Activated T-cell treated with anti-CD3 and anti-CD28 coated beads, Interleukin-2, amount 50 U/mL, for 4 hours (primary cell): ENCODE data around the gene COMP. TPM values are rescaled to one million over a fixed set of nuclear protein-coding genes. Genes with fewer than 3 reads are reported as not detected.
"Not testable (repeated sequence)": the region's sequence is repeated elsewhere in the genome, so short reads cannot be mapped to it uniquely, and the experiment has no call there.

Experiments
- ATAC-seq, 2 donors: fragments of 200-7000 bp; cut with Tn5 transposase; one replicate each; pipeline ENCODE4 v1.10.0; 2021
- DNase-seq: peaks from one replicate; pipeline ENCODE4 v3.0.0-alpha.2; 2020
- H3K27me3 Mint-ChIP-seq: one replicate; pipeline ENCODE4 v1.8.0; 2021; ENCODE audit warnings: low read depth, mixed read lengths
- H3K36me3 Mint-ChIP-seq: one replicate; pipeline ENCODE4 v1.8.0; 2022; ENCODE audit warnings: mixed read lengths; ENCODE audit not compliant: insufficient read depth
- H3K4me1 Mint-ChIP-seq: one replicate; pipeline ENCODE4 v1.8.0; 2021; ENCODE audit warnings: low read depth, mixed read lengths
- H3K4me3 Mint-ChIP-seq: one replicate; pipeline ENCODE4 v1.8.0; 2021; ENCODE audit warnings: mild to moderate bottlenecking, moderate library complexity, mixed read lengths
- H3K9me3 Mint-ChIP-seq: one replicate; pipeline ENCODE4 v1.8.0; 2021; ENCODE audit warnings: mixed read lengths
- total RNA-seq, 3 donors: library from RNA; stranded (reverse); gene quantifications; one replicate each; pipeline ENCODE4 v1.2.1, GENCODE V29; 2021

Gene COMP
- total RNA-seq, 3 donors from 2014 or later, result not detected

DNA sequence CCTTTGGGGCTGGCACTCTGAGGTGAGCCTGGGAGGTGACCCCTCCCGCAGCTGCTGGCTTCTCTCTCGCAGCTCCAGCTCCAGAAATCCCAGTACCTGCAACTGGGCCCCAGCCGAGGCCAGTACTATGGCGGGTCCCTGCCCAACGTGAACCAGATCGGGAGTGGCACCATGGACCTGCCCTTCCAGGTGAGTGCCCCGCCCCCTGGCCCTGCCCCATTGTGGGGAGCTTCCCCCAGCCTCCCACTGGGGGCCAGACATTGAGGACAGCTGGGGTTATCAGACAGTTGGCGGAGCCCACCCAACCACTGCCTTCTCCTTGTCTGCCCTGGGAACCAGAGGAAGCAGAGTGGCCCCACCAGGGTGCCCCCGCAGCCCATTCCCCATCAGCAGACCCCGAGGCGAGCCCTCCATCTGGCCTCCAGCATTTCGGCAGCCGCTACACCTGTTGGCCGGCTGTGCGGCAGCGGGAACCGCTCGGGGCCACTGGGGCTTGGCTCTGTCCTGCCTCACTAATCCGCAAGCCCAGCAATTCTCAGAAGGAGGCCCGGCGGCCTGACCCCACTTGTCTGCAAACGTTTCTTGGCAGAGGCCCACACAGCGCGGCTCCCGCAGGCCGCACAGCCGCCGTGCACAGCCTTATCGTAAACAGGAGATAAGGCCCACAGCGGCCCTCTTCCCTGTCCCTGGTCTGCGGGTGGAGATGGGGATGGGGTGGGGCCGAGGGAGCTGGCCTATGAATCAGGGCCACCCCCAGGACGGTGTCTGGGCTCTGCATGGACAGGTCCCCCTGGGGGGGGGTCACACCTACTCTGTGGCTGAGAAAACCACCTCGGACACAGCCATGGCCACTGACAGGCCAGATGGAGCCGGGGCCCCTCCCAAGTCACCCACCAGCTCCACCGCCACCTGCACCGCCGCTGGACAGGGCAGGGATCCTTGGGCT is 48.0 kb downstream of the COMP start:
- DNase-seq (no peak), ATAC-seq (no peak)
- Mint-ChIP-seq H3K36me3 (no peaks in the 10 kb centered on the region), H3K4me1 (no peaks in the 10 kb centered on the region), H3K4me3 (no peak overlapping the region), H3K9me3 (no peaks in the 10 kb centered on the region), H3K27me3 (no peaks in the 10 kb centered on the region)

DNA sequence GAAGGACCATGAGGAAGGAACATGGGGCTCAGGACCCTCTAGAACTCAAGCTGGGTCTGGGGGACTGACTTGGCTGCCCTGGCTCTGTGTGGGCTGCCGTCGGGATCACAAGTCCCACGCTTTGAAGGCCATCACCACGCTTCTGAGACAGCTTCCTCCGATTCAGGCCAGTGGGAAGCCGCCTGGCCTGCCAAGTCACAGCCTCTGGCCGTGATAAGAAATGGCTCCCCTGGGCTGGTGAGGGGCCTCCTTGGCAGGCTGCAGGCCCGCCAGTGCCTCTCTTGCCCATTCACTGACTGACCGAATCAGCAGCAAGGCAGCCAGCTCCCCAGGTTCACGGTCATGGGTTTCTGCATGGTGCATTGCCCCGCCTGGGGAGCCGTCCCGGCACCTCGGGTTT is 48.8 kb downstream of the COMP start:
- no peak for ATAC-seq
- no peak overlapping the region for H3K4me3 Mint-ChIP-seq
- H3K9me3 Mint-ChIP-seq, result no peaks in the 10 kb centered on the region
- no peak for DNase-seq
- no peaks in the 10 kb centered on the region for H3K36me3 Mint-ChIP-seq
- H3K4me1 Mint-ChIP-seq, result peaks cover 2% of the 10 kb centered on the region
- no peaks in the 10 kb centered on the region for H3K27me3 Mint-ChIP-seq

DNA sequence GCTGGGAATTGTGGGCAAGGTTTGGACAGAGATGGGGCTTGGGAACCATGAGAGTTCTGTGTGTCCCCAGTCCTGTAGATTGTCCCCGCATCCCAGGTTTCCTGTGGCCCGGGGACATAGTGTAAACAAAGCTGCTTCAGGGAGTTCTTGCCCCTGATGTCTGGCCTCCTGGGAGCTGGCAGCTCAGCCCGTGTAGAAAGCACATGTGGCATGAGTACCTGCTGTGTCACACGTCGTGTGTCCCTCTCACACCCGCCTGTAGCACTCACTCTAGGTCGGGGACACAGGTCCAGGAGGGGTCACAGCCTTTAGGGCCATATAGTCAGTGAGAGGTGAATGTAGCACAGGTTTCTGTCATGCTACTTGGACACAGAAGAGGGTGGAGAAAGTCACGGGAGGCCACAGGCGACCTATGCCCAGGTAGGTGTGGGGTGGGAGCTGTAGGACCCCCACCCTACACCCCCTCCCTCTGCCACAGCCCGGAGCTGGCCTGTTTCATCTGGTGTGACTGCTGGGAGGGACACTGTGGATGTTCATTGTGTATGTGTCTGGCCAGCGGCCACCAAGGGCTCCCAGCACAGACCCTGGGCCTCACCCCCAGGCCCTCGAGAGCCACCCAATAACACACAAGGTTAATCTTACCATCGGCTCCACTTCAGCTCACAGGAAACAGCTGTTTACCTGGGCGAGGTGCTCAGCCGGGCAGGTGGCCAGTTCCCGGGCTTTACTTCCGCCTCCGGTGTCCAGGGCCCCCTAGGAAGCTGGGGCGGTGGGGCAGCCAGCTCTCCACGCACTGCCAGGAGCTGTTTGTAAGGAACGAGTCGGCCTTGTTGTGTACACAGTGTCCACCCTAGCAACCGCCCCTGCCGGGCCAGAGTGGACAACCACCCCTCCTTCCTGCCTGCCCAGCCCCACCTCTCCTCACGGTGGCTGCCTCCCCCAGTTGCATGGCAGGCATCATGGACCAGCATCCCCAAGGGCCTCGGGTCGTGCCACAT is 49.7 kb downstream of the COMP start:
- Mint-ChIP-seq H3K4me1 (peaks cover 2% of the 10 kb centered on the region), H3K9me3 (no peaks in the 10 kb centered on the region), H3K4me3 (no peak overlapping the region), H3K36me3 (no peaks in the 10 kb centered on the region), H3K27me3 (no peaks in the 10 kb centered on the region)
- DNase-seq, result no peak
- no peak for ATAC-seq

DNA sequence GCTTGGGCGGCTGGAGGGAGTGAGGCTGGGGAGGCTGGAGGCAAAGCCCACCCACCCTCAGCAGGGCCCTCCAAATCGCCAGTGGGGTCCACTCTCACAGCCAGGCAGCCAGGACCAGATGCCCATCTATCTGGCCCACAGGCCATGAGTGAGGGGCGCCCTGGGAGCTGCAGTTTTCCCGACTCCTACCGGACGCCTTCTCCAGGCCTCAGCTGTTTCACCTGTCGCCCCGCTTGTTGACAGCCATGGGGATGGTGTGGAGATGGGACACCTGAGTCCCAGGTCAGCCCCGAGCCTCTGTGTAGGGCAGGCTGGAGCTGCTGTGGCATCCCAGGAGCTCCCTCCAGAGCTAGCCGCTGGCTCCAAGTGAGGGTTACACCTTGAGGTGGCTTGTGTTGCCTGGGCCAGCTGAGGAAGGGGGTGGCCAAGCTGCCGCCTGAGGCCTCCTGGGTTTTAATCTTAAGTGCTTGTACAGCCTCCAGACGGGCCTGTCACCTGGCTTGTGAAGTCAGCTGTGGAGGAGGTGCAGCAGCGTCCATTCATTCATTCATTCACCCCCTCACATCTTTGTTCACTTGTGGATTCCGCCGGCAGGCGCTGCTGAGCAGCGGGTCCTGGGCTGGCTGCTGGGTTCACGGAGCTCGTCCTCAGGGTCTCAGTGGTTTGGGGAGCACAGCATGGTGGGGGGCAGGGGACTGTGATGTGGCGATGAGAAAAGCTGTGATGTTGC is 52.0 kb downstream of the COMP start:
- Mint-ChIP-seq H3K9me3 (no peaks in the 10 kb centered on the region), H3K27me3 (no peaks in the 10 kb centered on the region), H3K36me3 (no peaks in the 10 kb centered on the region), H3K4me3 (no peak overlapping the region), H3K4me1 (peaks cover 2% of the 10 kb centered on the region)
- ATAC-seq (no peak), DNase-seq (no peak)

DNA sequence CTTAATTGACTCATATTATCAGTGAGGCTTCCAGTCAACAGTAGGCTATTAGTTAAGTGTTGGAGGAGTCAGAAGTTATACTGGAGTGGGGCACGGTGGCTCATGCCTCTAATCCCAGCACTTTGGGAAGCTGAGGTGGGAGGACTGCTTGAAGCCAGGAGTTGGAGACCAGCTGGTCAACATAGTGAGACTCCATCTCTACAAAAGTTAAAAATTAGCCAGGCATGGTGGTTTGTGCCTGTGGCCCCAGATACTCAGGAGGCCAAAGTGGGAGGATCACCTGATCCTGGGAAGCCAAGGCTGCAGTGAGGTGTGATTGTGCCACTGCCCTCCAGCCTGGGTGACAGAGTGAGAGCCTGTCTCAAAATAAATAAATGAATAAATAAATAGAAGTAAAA is 53.2 kb downstream of the COMP start:
- Mint-ChIP-seq H3K36me3 (no peaks in the 10 kb centered on the region), H3K27me3 (no peaks in the 10 kb centered on the region), H3K4me3 (no peak overlapping the region), H3K9me3 (no peaks in the 10 kb centered on the region), H3K4me1 (peaks cover 2% of the 10 kb centered on the region)
- no peak for DNase-seq
- ATAC-seq, result no peak

DNA sequence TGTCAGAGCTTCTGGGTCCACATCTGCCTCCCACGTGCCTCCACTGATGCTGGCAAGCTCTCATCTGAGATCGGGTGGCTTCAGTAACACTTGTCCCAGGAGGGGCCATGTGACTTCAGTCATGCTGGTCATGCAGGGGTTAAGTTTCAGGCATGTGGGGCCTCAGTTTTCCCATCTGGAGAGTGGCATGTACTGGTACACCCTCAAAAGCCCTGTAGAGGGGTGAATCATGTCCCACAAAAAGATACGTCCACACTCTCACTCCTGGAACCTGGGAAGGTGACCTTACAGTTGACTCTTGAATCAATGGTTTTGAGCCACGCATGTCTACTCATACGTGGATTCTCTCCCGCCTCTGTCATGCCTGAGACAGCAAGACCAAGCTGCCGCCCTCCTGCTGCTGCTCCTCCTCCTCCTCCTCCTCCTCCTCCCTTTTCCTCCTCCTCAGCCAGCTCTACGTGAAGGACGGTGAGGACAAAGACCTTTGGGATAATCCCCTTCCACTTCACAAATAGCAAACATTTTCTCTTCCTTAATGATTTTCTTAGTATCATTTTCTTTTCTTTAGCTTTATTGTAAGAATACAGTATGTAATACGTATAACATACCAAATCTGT is 53.7 kb downstream of the COMP start:
- DNase-seq (no peak), ATAC-seq (no peak)
- Mint-ChIP-seq H3K4me3 (no peak overlapping the region), H3K4me1 (peaks cover 2% of the 10 kb centered on the region), H3K27me3 (no peaks in the 10 kb centered on the region), H3K9me3 (no peaks in the 10 kb centered on the region), H3K36me3 (peaks cover under 1% of the 10 kb centered on the region)

DNA sequence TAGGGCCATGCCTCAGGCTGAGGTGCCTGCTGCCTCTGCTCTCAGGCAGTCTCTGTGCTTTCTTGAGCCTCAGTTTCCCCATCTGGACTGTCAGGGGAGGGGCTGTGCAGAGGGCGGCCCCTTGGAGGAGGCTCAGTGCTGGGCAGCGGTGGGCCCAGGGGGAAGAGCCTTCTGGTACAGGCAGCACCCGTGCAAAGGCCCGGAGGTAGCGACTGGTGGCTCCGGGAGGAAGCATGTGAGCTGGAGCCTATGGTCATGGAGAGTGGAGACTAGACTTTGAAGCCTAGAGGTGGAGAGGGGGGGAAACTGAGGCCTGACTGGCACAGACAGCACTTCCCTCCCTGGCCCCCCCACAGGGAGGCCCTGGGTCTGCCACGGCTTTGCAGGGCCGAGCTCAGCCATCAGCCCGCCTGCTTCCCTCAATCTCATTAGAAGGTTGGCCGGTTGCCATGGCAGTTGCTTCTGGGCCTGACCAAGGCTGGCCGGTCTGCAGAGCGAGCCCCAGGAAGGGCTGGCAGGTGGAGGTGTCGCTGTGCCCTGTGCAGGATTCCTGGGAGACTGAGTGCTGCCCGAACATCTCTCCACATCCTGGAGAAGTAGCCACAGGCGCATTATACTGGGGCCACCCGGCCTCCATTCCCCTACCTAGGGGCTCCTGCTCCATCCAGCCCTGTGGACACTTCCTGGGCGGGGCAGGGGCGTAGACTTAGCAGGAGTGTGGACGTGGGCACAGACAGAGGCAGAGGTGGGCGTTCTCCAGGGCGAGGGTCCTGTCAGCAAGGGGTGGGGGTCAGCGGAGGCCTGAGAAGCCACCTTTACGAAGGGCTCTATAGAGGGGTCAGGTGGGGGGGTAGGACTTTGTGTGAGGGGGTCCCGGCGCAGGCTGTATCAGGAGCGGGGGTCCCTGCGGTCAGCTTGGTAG is 54.4 kb downstream of the COMP start:
- ATAC-seq (no peak), DNase-seq (no peak)
- Mint-ChIP-seq H3K9me3 (no peaks in the 10 kb centered on the region), H3K36me3 (peaks cover 3% of the 10 kb centered on the region), H3K27me3 (no peaks in the 10 kb centered on the region), H3K4me1 (peaks cover 2% of the 10 kb centered on the region), H3K4me3 (no peak overlapping the region)

DNA sequence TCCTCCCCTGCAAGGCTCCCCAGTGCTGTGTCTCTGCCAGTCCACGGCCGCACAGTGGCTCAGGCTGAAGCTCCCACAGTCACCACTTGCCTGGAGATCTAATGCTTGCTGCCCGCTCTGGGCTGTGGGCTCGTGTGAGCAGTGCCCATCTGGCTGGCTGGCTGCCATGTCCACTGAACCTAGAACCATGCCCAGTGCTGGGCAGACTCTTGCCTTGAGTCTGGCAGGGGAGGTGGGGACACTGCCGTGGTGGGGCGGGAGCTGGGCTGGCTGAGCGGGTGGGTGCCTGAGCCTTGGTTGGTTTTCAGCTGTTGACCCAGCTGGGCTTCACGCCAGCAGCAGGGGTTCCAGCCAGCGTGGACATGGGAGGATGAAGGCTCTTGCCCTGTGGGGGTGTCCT is 55.4 kb downstream of the COMP start:
- peaks cover 3% of the 10 kb centered on the region for H3K36me3 Mint-ChIP-seq
- H3K4me3 Mint-ChIP-seq, result no peak overlapping the region
- H3K27me3 Mint-ChIP-seq, result no peaks in the 10 kb centered on the region
- no peaks in the 10 kb centered on the region for H3K9me3 Mint-ChIP-seq
- DNase-seq (no peak), ATAC-seq (no peak)
- H3K4me1 Mint-ChIP-seq, result peaks cover 2% of the 10 kb centered on the region

DNA sequence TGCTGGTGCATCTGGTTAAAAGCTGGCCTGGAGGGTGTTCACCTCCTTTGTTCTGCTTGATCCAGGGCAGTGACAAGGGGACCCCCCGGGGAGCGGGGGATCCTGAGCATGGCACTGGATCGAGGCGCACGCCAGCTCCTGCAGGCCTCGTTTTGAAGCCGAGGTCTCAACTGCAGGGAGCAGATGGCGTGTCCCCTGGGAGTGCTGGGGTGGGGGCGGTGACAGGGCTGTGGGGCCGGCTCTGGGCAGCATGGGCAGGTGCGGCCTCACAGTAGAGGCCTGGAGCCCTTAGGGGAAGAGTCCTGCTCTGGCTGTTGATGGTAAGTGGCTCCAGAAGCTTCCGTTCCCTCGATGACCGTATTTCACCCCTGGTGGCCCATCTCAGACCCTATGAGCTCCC is 55.8 kb downstream of the COMP start:
- no peak for DNase-seq
- no peaks in the 10 kb centered on the region for H3K27me3 Mint-ChIP-seq
- H3K36me3 Mint-ChIP-seq, result peaks cover 3% of the 10 kb centered on the region
- no peaks in the 10 kb centered on the region for H3K9me3 Mint-ChIP-seq
- peaks cover 2% of the 10 kb centered on the region for H3K4me1 Mint-ChIP-seq
- ATAC-seq, result no peak
- H3K4me3 Mint-ChIP-seq, result no peak overlapping the region

DNA sequence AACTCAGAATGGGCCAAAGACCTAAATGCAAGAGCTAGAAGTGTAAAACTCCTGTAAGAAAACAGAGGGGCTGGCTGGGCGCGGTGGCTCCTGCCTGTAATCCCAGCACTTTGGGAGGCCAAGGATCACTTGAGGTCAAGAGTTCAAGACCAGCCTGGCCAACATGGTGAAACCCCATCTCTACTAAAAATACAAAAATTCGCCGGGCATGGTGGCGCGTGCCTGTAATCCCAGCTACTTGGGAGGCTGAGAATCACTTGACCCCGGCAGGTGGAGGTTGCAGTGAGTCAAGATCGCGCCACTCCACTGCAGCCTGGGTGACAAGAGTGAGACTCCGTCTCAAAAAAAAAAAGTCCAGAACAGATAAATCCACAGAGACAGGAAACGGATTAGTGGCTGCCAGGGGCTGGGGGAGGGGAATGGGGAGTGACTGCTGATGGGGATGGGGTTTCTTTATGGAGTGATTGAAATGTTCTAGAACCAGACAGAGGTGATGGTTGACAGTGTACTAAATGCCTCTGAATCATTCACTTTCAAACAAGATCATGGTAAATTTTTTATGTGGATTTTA is 57.3 kb downstream of the COMP start:
- not testable (repeated sequence) for ATAC-seq, H3K4me3 Mint-ChIP-seq, H3K9me3 Mint-ChIP-seq, H3K36me3 Mint-ChIP-seq, H3K27me3 Mint-ChIP-seq, DNase-seq, H3K4me1 Mint-ChIP-seq

DNA sequence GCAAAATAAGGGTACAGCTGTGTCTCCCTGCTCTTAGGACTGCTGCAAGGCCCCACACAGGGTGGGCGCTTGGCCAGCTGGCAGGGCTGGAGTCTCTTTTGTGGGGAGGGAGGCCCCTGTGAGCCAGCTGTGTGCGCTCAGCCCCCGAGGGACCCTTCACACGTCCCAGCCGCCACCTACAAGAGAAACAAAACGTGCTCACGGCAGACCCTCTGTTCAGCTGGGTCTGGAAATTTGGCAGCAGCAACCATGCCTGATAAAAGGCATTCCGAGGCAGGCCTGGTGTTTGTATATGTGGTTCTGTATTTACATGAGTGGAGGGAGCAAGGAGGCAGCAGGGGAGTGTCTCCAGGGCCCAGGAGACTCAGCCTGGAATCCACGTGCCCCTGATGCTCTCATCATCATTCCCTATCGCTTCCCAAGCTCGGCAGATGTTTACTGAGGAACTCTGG is 57.9 kb downstream of the COMP start:
- H3K4me3 Mint-ChIP-seq, result no peak overlapping the region
- H3K4me1 Mint-ChIP-seq, result peaks cover 2% of the 10 kb centered on the region
- no peak for ATAC-seq

More for the DNA sequence above, 57.9 kb downstream of the COMP start:
- Mint-ChIP-seq H3K36me3 (peaks cover 3% of the 10 kb centered on the region), H3K27me3 (no peaks in the 10 kb centered on the region), H3K9me3 (no peaks in the 10 kb centered on the region)
- DNase-seq, result no peak
